Measurements from ENCODE around the gene FNDC8.
"Not testable (repeated sequence)": the region's sequence is repeated elsewhere in the genome, so short reads cannot be mapped to it uniquely, and the experiment has no call there.

Gene FNDC8

DNA sequence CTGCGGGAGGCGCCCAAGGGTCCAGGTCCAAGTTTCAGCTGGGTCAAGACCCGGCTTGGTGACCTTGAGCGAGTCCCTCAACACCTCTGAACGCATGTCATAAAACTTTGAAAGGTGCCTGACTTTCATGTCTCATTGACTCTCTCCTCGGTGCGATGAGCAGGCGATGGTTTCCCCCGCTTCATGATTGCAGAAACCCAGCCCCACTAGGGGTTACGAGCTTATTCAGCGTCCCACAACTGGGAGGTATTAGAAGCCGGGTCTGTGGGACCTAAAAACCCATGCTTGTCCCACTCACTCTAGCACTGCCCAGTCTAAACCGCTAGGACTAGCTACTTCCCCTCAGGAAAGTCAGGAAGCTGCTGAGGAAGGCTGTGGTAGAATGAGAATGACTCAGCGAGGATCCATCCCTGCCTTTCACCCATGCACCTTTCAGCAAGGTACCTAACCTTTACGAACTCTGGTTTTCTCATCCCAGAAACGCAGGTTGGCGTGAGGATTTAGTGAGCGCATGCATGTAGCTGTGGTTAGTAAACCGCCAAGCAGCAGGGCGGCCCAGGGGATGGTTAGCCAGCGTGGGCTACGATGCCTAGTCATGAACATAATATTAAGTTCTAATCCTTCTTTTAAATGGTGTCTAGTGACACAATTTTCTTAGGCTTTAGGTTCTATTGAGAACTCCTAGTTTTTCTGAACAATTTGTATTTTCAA is 31.7 kb upstream of the FNDC8 start:
- peaks cover 19% of the 10 kb centered on the region for H3K4me1 ChIP-seq (ENCODE audit: control insufficient read depth, low read length)
- H3K4me2 ChIP-seq (ENCODE audit: low read length) = peak overlapping the region; percentile 69
- peak overlapping the region; percentile 69 for H3K4me3 ChIP-seq (ENCODE audit: low read length)
- H3K36me3 ChIP-seq (ENCODE audit: control insufficient read depth, low read length) = no peaks in the 10 kb centered on the region
- no peaks in the 10 kb centered on the region; the same call in 1 of the 2 replicates for H3K79me2 ChIP-seq (ENCODE audit: control insufficient read depth, low read length)
- peaks cover 10% of the 10 kb centered on the region; the same call in 1 of the 2 replicates for H3F3A ChIP-seq (ENCODE audit: control insufficient read depth, insufficient read depth)
- no peaks in the 10 kb centered on the region for H3K27me3 ChIP-seq (ENCODE audit: control insufficient read depth, low read length)
- no peaks in the 10 kb centered on the region for H4K20me1 ChIP-seq (ENCODE audit: control insufficient read depth, insufficient read depth, low read depth, low read length)
- TF ChIP-seq, protein P1, sequence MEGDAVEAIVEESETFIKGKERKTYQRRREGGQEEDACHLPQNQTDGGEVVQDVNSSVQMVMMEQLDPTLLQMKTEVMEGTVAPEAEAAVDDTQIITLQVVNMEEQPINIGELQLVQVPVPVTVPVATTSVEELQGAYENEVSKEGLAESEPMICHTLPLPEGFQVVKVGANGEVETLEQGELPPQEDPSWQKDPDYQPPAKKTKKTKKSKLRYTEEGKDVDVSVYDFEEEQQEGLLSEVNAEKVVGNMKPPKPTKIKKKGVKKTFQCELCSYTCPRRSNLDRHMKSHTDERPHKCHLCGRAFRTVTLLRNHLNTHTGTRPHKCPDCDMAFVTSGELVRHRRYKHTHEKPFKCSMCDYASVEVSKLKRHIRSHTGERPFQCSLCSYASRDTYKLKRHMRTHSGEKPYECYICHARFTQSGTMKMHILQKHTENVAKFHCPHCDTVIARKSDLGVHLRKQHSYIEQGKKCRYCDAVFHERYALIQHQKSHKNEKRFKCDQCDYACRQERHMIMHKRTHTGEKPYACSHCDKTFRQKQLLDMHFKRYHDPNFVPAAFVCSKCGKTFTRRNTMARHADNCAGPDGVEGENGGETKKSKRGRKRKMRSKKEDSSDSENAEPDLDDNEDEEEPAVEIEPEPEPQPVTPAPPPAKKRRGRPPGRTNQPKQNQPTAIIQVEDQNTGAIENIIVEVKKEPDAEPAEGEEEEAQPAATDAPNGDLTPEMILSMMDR (IDR thresholded peaks at IDR 0.05; ENCODE audit: low read depth, low read length, poor library complexity, severe bottlenecking) = no peak
- no peak for TF ChIP-seq EZH2phosphoT487 (IDR thresholded peaks at IDR 0.05; ENCODE audit: borderline replicate concordance, low read length)
- H3K9me2 ChIP-seq (replicated peaks; ENCODE audit: control insufficient read depth, low read length) = no peaks in the 10 kb centered on the region
- H3K9me3 ChIP-seq (ENCODE audit: control insufficient read depth, insufficient read depth, low read length) = no peaks in the 10 kb centered on the region
- H3K27ac ChIP-seq (ENCODE audit: low read depth, low read length) = no peak overlapping the region

DNA sequence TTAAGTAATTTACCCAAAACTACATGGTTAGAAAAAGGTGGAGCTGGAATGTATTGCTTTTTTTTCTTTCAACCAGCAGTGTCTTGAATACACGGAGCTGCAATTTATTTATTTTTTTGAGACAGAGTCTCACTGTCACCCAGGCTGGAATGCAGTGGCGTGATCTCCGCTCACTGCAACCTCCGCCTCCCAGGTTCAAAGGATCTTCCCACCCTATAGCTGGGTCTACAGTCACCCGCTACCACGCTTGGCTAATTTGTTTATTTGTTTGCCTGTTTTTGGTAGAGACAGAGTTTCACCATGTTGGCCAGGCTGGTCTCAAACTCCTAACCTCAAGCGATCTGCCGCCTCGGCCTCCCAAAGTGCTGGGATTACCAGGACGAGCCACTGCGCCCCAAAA is 30.7 kb upstream of the FNDC8 start:
- not testable (repeated sequence) for H4K20me1 ChIP-seq (ENCODE audit: control insufficient read depth, insufficient read depth, low read depth, low read length); H3K79me2 ChIP-seq (ENCODE audit: control insufficient read depth, low read length); H3K27me3 ChIP-seq (ENCODE audit: control insufficient read depth, low read length); H3K4me3 ChIP-seq (ENCODE audit: low read length); H3K4me2 ChIP-seq (ENCODE audit: low read length); H3K9me2 ChIP-seq (replicated peaks; ENCODE audit: control insufficient read depth, low read length); H3K36me3 ChIP-seq (ENCODE audit: control insufficient read depth, low read length); H3K27ac ChIP-seq (ENCODE audit: low read depth, low read length); H3K9me3 ChIP-seq (ENCODE audit: control insufficient read depth, insufficient read depth, low read length); H3F3A ChIP-seq (ENCODE audit: control insufficient read depth, insufficient read depth)
- H3K4me1 ChIP-seq (ENCODE audit: control insufficient read depth, low read length) = peaks cover 21% of the 10 kb centered on the region

DNA sequence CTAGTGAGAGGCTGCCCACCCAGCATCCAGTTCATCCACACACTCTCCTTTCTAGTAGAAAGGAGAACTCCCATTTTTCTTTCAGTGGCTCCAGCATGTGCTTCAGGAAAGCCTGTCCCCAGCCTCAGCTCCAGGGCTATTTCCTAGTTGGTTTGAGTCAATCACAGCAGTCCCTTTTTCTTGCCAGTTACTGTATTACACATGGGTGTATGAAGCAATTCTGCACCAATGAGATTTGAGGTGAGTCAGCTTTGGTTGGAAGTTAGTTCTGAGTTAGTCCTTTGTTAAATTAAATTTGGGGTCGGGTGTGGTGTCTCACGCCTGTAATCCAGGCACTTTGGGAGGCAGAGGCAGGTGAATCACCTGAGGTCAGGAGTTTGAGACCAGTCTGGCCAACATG is 26.5 kb upstream of the FNDC8 start:
- Histone ChIP-seq H3K79me2 (ENCODE audit: control insufficient read depth, low read length) (no peaks in the 10 kb centered on the region), H3F3A (ENCODE audit: control insufficient read depth, insufficient read depth) (no peaks in the 10 kb centered on the region; the same call in 1 of the 2 replicates), H3K9me3 (ENCODE audit: control insufficient read depth, insufficient read depth, low read length) (no peaks in the 10 kb centered on the region), H3K4me3 (ENCODE audit: low read length) (no peak overlapping the region), H3K4me1 (ENCODE audit: control insufficient read depth, low read length) (peaks cover 9% of the 10 kb centered on the region), H3K27ac (ENCODE audit: low read depth, low read length) (no peak overlapping the region), H3K4me2 (ENCODE audit: low read length) (no peak overlapping the region), H3K27me3 (ENCODE audit: control insufficient read depth, low read length) (no peaks in the 10 kb centered on the region), H4K20me1 (ENCODE audit: control insufficient read depth, insufficient read depth, low read depth, low read length) (no peaks in the 10 kb centered on the region), H3K9me2 (replicated peaks; ENCODE audit: control insufficient read depth, low read length) (no peaks in the 10 kb centered on the region), H3K36me3 (ENCODE audit: control insufficient read depth, low read length) (peaks cover 16% of the 10 kb centered on the region)
- TF ChIP-seq EZH2phosphoT487 (IDR thresholded peaks at IDR 0.05; ENCODE audit: borderline replicate concordance, low read length) = no peak
- TF ChIP-seq, protein P1 (IDR thresholded peaks at IDR 0.05; ENCODE audit: low read depth, low read length, poor library complexity, severe bottlenecking) = no peak

DNA sequence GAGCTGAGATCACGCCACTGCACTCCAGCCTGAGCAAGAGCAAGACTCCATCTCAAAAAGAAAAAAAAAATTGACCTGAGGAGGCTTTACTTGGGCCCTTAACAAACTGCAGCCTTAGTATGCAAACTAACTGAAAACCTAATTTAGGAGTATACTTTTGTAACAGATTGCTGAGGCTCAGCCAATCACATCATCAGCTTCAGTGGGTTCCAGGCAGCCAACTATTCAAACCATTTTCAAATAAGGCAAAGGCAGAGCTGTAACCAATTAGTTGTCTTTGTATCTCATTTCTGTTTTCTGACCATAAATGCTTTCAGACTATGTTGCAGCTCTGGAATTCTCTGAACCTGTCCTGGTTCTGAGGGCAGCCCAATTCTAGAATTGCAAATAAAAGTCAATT is 25.7 kb upstream of the FNDC8 start:
- Histone ChIP-seq H3K9me2 (replicated peaks; ENCODE audit: control insufficient read depth, low read length) (no peaks in the 10 kb centered on the region), H3K9me3 (ENCODE audit: control insufficient read depth, insufficient read depth, low read length) (no peaks in the 10 kb centered on the region), H3K4me1 (ENCODE audit: control insufficient read depth, low read length) (peaks cover 6% of the 10 kb centered on the region), H3K27me3 (ENCODE audit: control insufficient read depth, low read length) (no peaks in the 10 kb centered on the region), H3F3A (ENCODE audit: control insufficient read depth, insufficient read depth) (no peaks in the 10 kb centered on the region; the same call in 1 of the 2 replicates), H3K4me2 (ENCODE audit: low read length) (no peak overlapping the region), H4K20me1 (ENCODE audit: control insufficient read depth, insufficient read depth, low read depth, low read length) (no peaks in the 10 kb centered on the region), H3K27ac (ENCODE audit: low read depth, low read length) (no peak overlapping the region), H3K4me3 (ENCODE audit: low read length) (no peak overlapping the region), H3K79me2 (ENCODE audit: control insufficient read depth, low read length) (no peaks in the 10 kb centered on the region), H3K36me3 (ENCODE audit: control insufficient read depth, low read length) (peaks cover 25% of the 10 kb centered on the region)
- TF ChIP-seq EZH2phosphoT487 (IDR thresholded peaks at IDR 0.05; ENCODE audit: borderline replicate concordance, low read length) = no peak
- TF ChIP-seq, protein P1 (IDR thresholded peaks at IDR 0.05; ENCODE audit: low read depth, low read length, poor library complexity, severe bottlenecking) = no peak
